Hepatocyte (in vitro differentiated cells): ENCODE data around the gene SCGB1A1. TPM values are rescaled to one million over a fixed set of nuclear protein-coding genes. Genes with fewer than 3 reads are reported as not detected.
A peak's percentile ranks its signal among the peaks of the same experiment; 100 is the strongest.

ENCODE experiments used
- DNase-seq: peaks from one replicate; pipeline ENCODE4 v3.0.0-alpha.2; 2016; ENCODE audit warnings: low spot score
- H2AFZ ChIP-seq: fragments of 200-600 bp; sonication (generic); 2 replicates; pipeline ENCODE4 v1.6.0; 2016; ENCODE audit warnings: antibody characterized with exemption, mild to moderate bottlenecking
- H3K27ac ChIP-seq: fragments of 200-600 bp; sonication (generic); 2 replicates; pipeline ENCODE4 v1.5.1; 2016; ENCODE audit warnings: mild to moderate bottlenecking
- H3K27me3 ChIP-seq: fragments of 200-600 bp; sonication (generic); 2 replicates; pipeline ENCODE4 v1.6.1; 2016
- H3K36me3 ChIP-seq: fragments of 200-600 bp; sonication (generic); replicated peaks from 2 replicates; pipeline ENCODE4 v1.5.1; 2016; ENCODE audit warnings: low read depth; ENCODE audit not compliant: insufficient read depth
- H3K4me1 ChIP-seq: fragments of 200-600 bp; sonication (generic); 2 replicates; pipeline ENCODE4 v1.5.1; 2016; ENCODE audit warnings: mild to moderate bottlenecking, moderate library complexity; ENCODE audit not compliant: insufficient read depth
- H3K4me2 ChIP-seq: fragments of 200-600 bp; sonication (generic); 2 replicates; pipeline ENCODE4 v1.6.0; 2016
- H3K4me3 ChIP-seq: fragments of 200-600 bp; sonication (generic); 2 replicates; pipeline ENCODE4 v1.5.1; 2016; ENCODE audit warnings: mild to moderate bottlenecking
- H3K79me2 ChIP-seq: fragments of 200-600 bp; sonication (generic); 2 replicates; pipeline ENCODE4 v1.6.0; 2017; ENCODE audit warnings: mild to moderate bottlenecking
- H3K9me2 ChIP-seq: fragments of 200-600 bp; sonication (generic); replicated peaks from 2 replicates; pipeline ENCODE4 v1.6.0; 2017; ENCODE audit warnings: mild to moderate bottlenecking; ENCODE audit not compliant: insufficient read depth
- H3K9me3 ChIP-seq: fragments of 200-600 bp; sonication (generic); 2 replicates; pipeline ENCODE4 v1.5.1; 2016; ENCODE audit warnings: low read depth, mild to moderate bottlenecking
- H4K20me1 ChIP-seq: fragments of 200-600 bp; sonication (generic); 2 replicates; pipeline ENCODE4 v1.6.0; 2016; ENCODE audit warnings: mild to moderate bottlenecking; ENCODE audit not compliant: insufficient read depth, poor library complexity, severe bottlenecking
- CTCF ChIP-seq: fragments of 200-600 bp; sonication (generic); IDR thresholded peaks from 2 replicates; pipeline ENCODE4 v1.5.1; 2016; ENCODE audit warnings: antibody characterized with exemption, mild to moderate bottlenecking; ENCODE audit not compliant: poor library complexity
- EZH2 ChIP-seq: fragments of 200-600 bp; sonication (generic); IDR thresholded peaks from 2 replicates; pipeline ENCODE4 v1.6.1; 2016; ENCODE audit warnings: antibody characterized with exemption, mild to moderate bottlenecking, borderline replicate concordance
- EZH2phosphoT487 ChIP-seq: fragments of 200-600 bp; sonication (generic); IDR thresholded peaks from one replicate; pipeline ENCODE4 v1.6.1; 2018; ENCODE audit warnings: antibody characterized with exemption, mild to moderate bottlenecking, low read depth, moderate library complexity; ENCODE audit not compliant: unreplicated experiment, severe bottlenecking
- WGBS: methylation state at CpG from one replicate; pipeline ENCODE4 v1.1.6; 2016; ENCODE audit warnings: low lambda C conversion rate; ENCODE audit errors: missing lambda C conversion rate; 5-methylcytosine and 5-hydroxymethylcytosine counted together
- polyA plus RNA-seq: library from polyadenylated mRNA; unstranded; fragments of >200 nt; fragmentation: Nextera tagmentation; extraction: Ambion mirVana; gene quantifications from 2 replicates; pipeline ENCODE4 v1.2.1, GENCODE V29; 2016
- total RNA-seq: library from RNA; depleted of rRNA; stranded (reverse); fragments of >200 nt; gene quantifications from 2 replicates; pipeline ENCODE4 v1.2.3, GENCODE V29; 2014

Gene SCGB1A1, protein sequence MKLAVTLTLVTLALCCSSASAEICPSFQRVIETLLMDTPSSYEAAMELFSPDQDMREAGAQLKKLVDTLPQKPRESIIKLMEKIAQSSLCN
- not detected in 2 replicates for total RNA-seq
- polyA plus RNA-seq: not detected in 2 replicates

DNA sequence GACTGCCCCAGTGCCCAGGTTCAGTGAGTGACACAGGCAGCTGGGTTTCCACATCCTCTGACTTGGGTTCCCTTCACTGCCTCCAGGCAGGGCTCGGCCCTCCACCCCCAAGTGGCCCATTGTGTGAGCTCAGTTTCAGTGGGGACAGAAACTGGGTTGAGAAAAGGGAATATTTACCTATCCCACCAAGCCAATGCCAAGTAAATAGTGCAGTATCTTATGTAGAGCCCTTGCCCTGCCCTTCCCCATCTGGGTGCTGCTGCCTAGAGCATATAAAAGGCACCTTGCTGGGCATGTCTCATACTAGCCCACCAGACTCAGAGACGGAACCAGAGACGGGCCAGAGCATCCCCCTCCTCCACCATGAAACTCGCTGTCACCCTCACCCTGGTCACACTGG is at the start of gene SCGB1A1:
Gene SCGB1A1, plus strand, starts transcription at position 301 of the 400 bp plus-strand sequence. Its CDS starts 63 bp downstream, at position 364.
- no peaks in the 10 kb centered on the region for H3K79me2 ChIP-seq
- TF ChIP-seq EZH2phosphoT487 (no peak), EZH2 (no peak), CTCF (no peak)
- peaks cover 30% of the 10 kb centered on the region for H3K4me1 ChIP-seq
- no peak within 1 kb of the TSS for H3K4me3 ChIP-seq
- H3K27me3 ChIP-seq: no peaks in the 10 kb centered on the region
- no peaks in the 10 kb centered on the region for H3K9me2 ChIP-seq
- 93% methylated on average over 4 of the region's 4 CpGs for WGBS
- DNase-seq: no peak
- peak within 1 kb of the TSS; percentile 46 for H3K27ac ChIP-seq
- no peaks in the 10 kb centered on the region for H4K20me1 ChIP-seq
- H3K36me3 ChIP-seq: no peaks in the 10 kb centered on the region
- H2AFZ ChIP-seq: no peak within 1 kb of the TSS
- H3K4me2 ChIP-seq: peak within 1 kb of the TSS; percentile 46
- H3K9me3 ChIP-seq: no peaks in the 10 kb centered on the region

DNA sequence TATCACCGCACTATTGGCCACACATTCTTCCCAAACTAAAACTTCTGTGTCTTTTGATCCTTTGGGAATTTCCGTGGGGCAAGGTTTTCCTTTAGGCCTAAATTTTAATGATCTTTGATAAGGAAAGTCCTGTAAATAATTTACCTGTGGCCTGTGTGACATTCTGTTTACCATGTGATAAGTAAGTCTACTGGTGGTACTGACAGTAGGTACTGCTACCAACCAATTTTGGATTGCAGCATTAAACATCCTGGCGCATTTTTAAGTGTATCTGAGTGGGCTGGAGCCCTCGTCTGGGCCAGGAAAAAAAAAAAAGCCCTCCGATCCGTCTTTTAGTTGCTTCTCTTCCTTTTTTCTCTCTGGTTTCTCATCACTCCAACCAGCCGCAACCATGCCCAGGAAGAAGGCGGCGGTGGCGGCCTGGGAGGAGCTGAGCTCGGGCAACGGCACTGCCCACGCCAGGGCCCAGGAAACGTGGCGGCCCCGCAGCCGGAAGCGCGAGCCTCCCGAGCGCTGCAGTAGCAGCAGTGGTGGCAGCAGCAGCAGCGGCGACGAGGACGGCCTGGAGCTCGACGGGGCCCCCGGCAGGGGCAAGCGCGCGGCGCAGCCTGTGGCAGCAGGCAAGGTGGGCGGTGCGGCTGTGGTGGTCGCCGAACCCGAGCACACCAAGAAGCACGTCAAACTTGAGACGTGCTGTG is 47.9 kb upstream of the SCGB1A1 start:
- WGBS: 87% methylated on average over 39 of the region's 39 CpGs
- Histone ChIP-seq H3K4me1 (no peaks in the 10 kb centered on the region), H3K36me3 (no peaks in the 10 kb centered on the region), H3K27ac (no peak overlapping the region), H3K4me3 (no peak overlapping the region), H3K79me2 (no peaks in the 10 kb centered on the region), H3K4me2 (no peak overlapping the region), H3K9me3 (no peaks in the 10 kb centered on the region), H4K20me1 (no peaks in the 10 kb centered on the region), H3K27me3 (no peaks in the 10 kb centered on the region), H3K9me2 (no peaks in the 10 kb centered on the region), H2AFZ (no peak overlapping the region)
- no peak for TF ChIP-seq EZH2
- TF ChIP-seq EZH2phosphoT487: no peak
- no peak for TF ChIP-seq CTCF
- DNase-seq: no peak

DNA sequence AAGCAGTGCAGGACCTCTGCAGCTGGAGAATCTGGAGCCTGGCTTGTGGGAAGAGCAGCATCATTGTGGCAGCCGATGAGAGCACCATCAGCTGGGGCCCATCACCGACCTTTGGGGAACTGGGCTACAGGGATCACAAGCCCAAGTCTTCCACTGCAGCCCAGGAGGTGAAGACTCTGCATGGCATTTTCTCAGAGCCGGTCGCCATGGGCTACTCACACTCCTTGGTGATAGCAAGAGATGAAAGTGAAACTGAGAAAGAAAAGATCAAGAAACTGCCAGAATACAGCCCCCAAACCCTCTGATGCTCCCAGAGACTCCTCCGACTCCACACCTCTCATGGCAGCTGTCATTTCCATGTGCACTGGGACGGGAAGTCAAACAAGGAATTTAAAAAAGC is 46.0 kb upstream of the SCGB1A1 start:
- Histone ChIP-seq H3K36me3 (no peaks in the 10 kb centered on the region), H3K4me2 (no peak overlapping the region), H3K4me1 (no peaks in the 10 kb centered on the region), H3K4me3 (no peak overlapping the region), H3K9me3 (no peaks in the 10 kb centered on the region), H3K9me2 (no peaks in the 10 kb centered on the region), H3K27ac (no peak overlapping the region), H3K79me2 (no peaks in the 10 kb centered on the region), H2AFZ (no peak overlapping the region), H3K27me3 (no peaks in the 10 kb centered on the region), H4K20me1 (no peaks in the 10 kb centered on the region)
- WGBS: 95% methylated on average over 6 of the region's 6 CpGs
- no peak for DNase-seq
- TF ChIP-seq CTCF: no peak
- TF ChIP-seq EZH2phosphoT487: no peak
- no peak for TF ChIP-seq EZH2
